ENCODE results near the gene MGAT4A. TPM values are rescaled to one million over a fixed set of nuclear protein-coding genes. Genes with fewer than 3 reads are reported as not detected.

MGAT4A gene
- polyA plus RNA-seq, 3 donors = 31.8 to 33.7 (median 33.0) TPM

DNA sequence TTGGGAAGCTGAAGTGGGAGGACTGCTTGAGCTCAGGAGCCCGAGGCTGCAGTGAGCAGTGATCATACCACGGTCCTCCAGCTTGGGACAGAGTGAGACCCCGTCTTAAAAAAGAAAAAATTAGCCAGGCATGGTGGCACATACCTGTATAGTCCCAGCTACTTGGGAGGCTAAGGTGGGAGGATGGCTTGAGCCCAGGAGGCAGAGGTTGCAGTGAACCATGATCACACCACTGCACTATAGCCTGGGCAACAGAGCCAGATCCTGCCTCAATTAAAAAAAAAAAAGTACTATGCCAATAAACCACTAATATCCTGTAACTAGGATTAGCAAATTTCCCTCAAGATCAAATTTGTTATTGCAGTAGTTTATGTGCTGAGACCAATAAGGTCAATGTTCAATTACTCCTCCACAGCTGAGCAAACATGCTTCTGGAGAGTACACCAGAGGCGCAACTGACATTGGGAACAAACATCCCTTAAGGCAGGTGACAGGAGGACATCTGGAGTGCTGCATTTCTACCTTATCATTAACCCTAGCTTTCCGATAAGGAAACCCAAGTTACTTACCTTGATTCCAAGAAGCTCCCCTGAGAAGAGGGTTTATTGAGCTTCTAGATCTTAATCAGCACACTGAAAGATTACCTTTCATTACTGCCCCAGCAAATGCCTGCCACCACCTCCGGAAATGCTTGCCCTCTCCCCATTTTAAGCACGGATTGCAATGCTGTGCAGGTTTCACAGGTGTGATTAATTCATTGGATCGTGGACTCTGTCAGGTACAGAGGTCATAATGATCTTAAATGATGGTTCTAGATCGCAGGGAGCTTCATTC, 26.2 kb downstream of the MGAT4A start:
- DNase-seq (ENCODE audit: low read depth in 3 of 3, low spot score in 2 of 3) = no peak

DNA sequence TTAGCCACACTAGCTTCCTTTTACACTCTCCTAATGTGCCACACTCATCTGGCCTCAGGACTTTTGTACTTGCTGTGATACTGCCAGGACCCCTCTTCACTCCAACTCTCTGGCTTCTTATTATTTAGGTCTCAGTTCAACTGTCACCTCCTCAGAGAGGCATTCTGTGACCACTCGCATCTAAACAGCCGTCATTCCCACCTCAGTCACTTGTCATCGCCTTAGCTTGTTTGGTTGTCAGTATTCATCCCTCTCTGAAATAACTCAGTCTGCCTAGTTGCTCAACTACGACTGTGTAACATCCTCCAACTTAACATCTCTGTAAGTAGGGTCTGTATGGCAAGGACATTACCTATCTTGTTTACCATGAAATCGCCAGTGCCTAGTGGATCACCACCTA, 27.2 kb downstream of the MGAT4A start:
- no peak for DNase-seq (ENCODE audit: low read depth in 3 of 3, low spot score in 2 of 3)

DNA sequence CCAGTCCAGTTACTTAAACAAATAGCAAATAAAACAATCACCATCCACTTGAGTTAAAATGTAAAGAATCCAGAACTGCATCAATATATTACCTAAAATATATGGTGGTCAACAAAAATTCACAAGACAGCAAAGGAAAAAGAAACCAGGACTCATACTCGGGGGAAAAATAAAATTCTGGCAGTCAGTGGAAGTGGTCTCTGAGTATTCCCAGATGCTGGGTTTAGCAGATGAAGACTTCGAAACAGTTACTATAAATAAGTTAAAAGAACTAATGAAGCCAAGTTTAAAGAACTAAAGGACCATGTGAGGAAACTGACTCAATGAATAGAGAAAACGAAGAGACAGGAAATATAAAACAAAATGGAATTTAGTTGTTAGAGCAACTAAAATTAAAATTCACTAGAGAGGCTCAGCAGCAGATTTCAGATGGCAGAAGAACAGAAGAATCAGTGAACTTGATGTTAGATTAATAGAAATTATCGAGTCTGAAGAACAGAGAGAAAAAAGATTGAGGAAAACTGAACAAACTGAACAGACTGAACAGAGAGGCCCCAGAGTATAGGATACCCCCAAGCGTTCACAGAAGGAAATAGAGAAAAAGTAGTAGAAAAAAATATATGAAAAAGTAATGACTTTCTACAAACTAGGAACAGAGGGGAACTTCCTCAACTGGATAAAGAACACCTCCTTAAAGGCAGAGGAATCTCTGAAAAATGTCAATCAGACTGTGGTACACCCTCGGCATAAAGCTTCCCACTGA, 27.9 kb downstream of the MGAT4A start:
- DNase-seq (ENCODE audit: low read depth in 3 of 3, low spot score in 2 of 3) = peak in 2 of 3 donors; percentile 54 to 64

DNA sequence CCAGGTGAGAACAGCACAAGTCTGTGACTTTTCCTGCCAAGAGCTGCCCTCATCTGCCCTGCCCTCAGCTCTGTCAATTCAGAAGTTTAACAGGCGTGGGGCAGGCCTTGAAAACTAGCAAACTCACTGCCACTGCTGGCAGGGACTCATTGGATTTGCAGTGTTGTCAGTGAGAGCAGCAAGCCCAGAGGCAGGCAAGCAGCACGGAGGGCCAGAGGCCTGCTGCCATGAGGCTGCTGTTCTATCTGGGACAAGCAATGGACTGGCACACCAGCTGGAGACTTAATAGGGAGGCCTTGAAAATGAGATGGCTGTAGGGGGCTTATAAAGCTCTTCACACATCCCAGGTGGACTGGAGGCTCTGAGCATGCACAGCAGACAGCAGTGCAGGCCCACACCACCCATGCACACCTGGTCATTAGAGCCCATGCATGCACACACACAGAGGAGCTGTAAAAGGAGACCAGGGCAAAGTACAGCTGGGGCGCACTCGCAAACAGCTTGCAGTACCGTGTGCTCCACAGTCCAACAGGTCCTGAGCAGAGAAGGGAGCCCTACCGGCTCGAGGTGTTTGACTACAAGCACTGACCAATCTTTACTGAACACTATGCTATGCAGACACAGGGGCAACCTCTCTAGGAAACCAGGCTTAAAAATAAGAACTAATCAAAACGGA, 28.7 kb downstream of the MGAT4A start:
- DNase-seq (ENCODE audit: low read depth in 3 of 3, low spot score in 2 of 3) = no peak

GRCh38 chr2:98701230-98701629, 29.7 kb downstream of the MGAT4A start:
- no peak for DNase-seq (ENCODE audit: low read depth in 3 of 3, low spot score in 2 of 3)

DNA sequence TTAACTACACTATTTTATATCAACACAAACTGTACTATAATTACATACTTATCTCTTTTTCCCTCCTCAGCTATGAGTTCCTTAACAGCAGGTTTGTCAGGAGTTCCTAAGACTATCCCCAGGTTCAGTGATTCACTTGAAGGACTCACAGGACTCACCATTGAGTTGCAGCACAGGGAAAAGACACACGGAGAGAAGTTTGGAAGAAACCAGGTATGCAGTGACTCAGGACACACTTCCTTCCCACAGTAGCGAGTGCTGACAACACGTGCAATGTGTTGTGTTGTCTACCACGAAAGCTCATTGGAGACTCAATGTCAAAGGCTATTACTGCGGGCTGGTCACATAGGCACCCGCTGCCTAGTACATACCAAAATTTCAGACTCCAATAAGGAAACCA, 32.0 kb downstream of the MGAT4A start:
- no peak for DNase-seq (ENCODE audit: low read depth in 3 of 3, low spot score in 2 of 3)

DNA sequence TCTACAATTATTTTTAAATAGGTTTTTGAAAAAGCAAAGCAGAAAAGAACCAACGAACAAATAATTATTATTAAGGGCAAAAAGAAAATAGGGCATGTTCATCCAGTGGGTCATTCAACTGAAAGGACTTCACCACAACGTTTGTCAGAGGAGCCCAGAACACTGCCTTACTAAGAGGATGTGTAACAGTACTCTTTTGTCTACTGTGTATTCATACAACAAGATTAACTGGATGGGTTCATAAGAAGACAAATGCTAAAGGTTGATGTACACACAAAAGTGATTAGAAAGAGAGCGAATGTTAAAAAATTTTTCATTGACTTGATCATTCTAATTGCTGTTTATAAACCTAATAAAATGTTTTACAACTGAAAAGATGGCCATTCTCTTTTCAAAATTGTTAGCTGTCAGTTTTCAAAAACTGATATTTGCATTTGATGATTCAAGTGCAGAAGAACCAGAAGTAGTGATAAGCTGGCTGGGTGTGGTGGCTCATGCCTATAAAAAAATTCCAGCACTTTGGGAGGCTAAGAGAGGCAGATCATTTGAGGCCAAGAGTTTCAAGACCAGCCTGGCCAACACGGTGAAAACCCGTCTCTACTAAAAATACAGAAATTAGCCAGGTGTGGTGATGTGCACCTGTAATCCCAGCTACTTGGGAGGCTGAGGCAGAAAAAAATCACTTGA, 33.1 kb downstream of the MGAT4A start:
- DNase-seq (ENCODE audit: low read depth in 3 of 3, low spot score in 2 of 3) = no peak

DNA sequence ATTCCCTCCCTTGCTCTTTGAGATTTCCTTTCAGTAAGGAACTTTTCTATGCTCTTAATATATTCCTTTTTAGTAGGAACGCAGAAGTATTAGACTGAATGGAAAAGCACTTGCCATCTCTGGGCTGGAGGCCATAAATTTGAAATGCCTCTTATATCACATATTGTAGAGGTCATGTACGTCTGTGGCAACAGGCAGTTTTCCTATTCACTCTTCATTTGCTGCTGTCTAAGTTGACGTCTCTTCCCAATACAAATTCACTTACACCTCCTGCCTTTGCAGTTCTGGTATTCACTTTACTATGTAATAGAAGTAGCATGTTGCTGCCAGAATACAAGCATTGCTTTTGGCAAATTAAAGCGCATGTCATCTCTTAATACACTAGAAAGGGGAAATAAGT, 34.7 kb downstream of the MGAT4A start:
- no peak for DNase-seq (ENCODE audit: low read depth in 3 of 3, low spot score in 2 of 3)

DNA sequence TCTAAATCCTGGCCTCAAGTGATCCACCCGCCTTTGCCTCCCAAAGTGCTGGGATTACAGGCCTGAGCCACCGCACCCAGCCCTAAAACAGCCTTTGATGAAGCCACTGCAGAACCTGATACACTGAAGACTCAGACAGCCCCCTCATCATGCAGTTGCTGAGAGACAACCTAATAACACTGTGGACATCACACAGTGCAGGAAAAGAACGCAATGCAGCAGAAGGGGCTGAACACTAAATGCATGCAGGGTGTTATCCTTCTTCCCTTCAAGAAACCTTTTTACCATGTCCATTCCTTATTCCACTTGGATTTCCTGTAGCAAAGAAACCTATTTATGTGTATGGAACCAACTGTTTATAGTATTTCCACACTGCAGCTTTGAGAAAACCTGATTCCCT, 35.7 kb downstream of the MGAT4A start:
- DNase-seq (ENCODE audit: low read depth in 3 of 3, low spot score in 2 of 3) = no peak

- no peak for DNase-seq (ENCODE audit: low read depth in 3 of 3, low spot score in 2 of 3)
These were observed 37.5 kb downstream of the MGAT4A start for GRCh38 chr2:98693477-98693876.

- DNase-seq (ENCODE audit: low read depth in 3 of 3, low spot score in 2 of 3) = no peak
These were observed 38.6 kb downstream of the MGAT4A start for GRCh38 chr2:98692090-98693054.

DNA sequence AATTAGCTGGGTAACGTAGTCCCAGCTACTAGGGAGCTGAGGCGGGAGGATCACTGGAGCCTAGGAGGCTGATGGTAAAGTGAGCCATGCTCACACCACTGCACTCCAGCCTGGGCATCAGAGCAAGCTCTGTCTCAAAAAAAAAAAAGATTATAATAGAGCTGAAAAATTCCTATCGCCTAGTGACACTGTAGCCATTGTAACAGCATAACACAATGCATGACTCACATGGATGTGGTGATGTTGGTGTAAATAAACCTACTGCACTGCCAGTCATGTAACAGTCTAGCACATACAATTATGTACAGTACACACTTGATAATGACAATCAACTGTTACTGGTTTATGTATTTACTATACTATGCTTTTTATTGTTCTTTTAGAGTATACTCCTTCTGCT, 39.6 kb downstream of the MGAT4A start:
- DNase-seq (ENCODE audit: low read depth in 3 of 3, low spot score in 2 of 3) = no peak

DNA sequence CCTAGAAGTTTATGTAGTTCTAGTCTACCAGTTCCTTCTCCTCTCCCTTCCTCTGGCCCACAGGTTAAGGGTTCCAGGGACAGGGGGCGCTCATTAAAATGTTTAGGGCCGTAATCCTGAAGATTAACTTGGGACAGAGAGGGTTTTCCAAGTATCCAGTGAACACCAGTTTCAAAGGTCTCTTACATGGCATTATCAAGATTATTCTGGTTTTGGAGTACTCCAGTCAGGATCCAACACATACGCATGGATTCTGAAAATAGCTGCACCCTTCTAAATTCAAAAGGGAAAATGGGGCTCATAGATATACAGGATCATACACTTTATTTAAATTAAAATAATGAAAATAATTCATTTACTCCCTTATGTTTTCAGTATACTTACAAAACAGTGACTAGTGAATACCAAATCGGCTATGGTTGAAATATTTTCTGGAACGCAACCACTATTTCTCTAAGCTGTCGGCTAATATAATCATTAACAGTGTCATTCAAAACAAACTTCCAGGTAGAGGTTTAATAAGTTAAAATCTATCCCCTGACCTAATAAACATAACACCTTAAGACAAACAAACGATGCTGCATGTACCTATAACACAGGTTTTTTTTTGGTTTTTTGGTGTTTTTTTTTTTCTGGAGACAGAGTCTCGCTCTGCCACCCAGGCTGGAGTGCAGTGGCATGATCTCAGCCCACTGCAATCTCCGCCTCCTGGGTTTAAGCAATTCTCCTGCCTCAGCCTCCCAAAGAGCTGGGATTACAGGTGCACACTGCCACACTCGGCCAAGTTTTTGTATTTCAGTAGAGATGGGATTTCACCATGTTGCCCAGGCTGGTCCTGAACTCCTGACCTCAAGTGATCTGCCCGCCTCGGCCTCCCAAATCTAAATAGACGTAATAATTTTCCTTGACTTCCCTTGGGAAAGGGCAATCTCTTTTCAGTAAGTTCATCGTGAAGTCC, 44.7 kb downstream of the MGAT4A start:
- no peak for DNase-seq (ENCODE audit: low read depth in 3 of 3, low spot score in 2 of 3)

GRCh38 chr2:98683728-98684127, 47.2 kb downstream of the MGAT4A start:
- no peak for DNase-seq (ENCODE audit: low read depth in 3 of 3, low spot score in 2 of 3)

- no peak for DNase-seq (ENCODE audit: low read depth in 3 of 3, low spot score in 2 of 3)
These were observed 54.2 kb downstream of the MGAT4A start for GRCh38 chr2:98676742-98677141.

GRCh38 chr2:98674233-98674964, 56.5 kb downstream of the MGAT4A start:
- no peak for DNase-seq (ENCODE audit: low read depth in 3 of 3, low spot score in 2 of 3)

DNA sequence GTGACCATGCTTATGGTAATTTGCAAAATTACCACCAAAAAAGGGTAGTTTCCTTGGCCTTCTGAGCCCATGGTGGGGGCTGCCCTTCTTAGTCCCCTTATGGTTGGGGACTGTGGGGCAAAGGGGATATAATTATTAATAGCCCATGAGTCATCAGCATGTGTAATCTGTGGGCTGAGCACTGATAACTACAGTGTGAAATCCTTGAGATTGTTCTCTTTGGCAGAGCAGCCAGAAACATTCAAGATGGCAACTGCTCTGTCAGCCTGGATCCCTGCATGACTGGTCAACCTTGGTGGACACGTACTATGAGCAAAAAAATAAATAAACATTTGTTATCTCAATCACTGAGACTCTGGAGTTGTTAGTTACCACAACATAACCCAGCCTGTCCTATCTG, 61.3 kb downstream of the MGAT4A start:
- DNase-seq (ENCODE audit: low read depth in 3 of 3, low spot score in 2 of 3) = no peak

- DNase-seq (ENCODE audit: low read depth in 3 of 3, low spot score in 2 of 3) = no peak
These were observed 65.3 kb downstream of the MGAT4A start for GRCh38 chr2:98665677-98666076.
